Type B pancreatic cell (in vitro differentiated cells): ENCODE results near the gene CC2D2A. TPM values are rescaled to one million over a fixed set of nuclear protein-coding genes. Genes with fewer than 3 reads are reported as not detected.

ENCODE experiments used
- DNase-seq: peaks from one replicate; pipeline ENCODE4 v3.0.0; 2021; ENCODE audit warnings: mixed read lengths; ENCODE audit not compliant: unreplicated experiment; ENCODE audit errors: extremely low spot score
- H3K27ac Mint-ChIP-seq: 2 replicates; pipeline ENCODE4 v1.8.0; 2021; ENCODE audit warnings: mild to moderate bottlenecking, mixed read lengths
- H3K27me3 Mint-ChIP-seq: 2 replicates; pipeline ENCODE4 v1.8.0; 2021; ENCODE audit warnings: mixed read lengths
- H3K36me3 Mint-ChIP-seq: 2 replicates; pipeline ENCODE4 v1.8.0; 2021; ENCODE audit warnings: mixed read lengths
- H3K4me1 Mint-ChIP-seq: one replicate; pipeline ENCODE4 v1.8.0; 2021; ENCODE audit warnings: mixed read lengths; ENCODE audit not compliant: unreplicated experiment
- H3K4me3 Mint-ChIP-seq: 2 replicates; pipeline ENCODE4 v1.8.0; 2021; ENCODE audit warnings: mild to moderate bottlenecking, mixed read lengths
- H3K9me3 Mint-ChIP-seq: 2 replicates; pipeline ENCODE4 v1.8.0; 2021; ENCODE audit warnings: mixed read lengths
- total RNA-seq: library from RNA; stranded (reverse); gene quantifications from 2 replicates; pipeline ENCODE4 v1.2.1, GENCODE V29; 2021; ENCODE audit warnings: low replicate concordance
- TF ChIP-seq, protein P1 (sequence below): fragments of 200-600 bp; sonication (generic); conservative IDR thresholded peaks from 2 replicates; pipeline ENCODE4 v1.5.0; 2021; ENCODE audit warnings: antibody characterized with exemption, mild to moderate bottlenecking

The CC2D2A gene
- total RNA-seq, 1 donor from 2014 or later = 27.8 TPM

DNA sequence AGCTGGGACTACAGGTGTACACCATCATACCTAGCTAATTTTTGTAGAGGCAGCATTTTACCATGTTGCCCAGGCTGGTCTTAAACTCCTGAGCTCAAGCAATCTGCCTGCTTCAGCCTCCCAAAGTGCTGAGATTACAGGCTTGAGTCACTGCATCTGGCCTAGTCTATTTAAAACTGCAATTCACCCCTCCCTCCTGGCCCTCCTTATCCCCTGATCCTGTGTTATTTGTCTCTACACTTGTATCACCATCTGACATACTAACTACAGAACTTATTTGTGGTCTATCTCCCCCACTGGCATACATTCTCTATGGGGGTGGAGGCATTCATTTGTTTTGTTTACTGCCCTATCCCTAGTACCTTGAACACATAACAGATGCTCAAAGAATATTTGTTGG, 23.7 kb downstream of the CC2D2A start:
- H3K4me1 Mint-ChIP-seq = peaks cover 13% of the 10 kb centered on the region
- TF ChIP-seq, protein P1, sequence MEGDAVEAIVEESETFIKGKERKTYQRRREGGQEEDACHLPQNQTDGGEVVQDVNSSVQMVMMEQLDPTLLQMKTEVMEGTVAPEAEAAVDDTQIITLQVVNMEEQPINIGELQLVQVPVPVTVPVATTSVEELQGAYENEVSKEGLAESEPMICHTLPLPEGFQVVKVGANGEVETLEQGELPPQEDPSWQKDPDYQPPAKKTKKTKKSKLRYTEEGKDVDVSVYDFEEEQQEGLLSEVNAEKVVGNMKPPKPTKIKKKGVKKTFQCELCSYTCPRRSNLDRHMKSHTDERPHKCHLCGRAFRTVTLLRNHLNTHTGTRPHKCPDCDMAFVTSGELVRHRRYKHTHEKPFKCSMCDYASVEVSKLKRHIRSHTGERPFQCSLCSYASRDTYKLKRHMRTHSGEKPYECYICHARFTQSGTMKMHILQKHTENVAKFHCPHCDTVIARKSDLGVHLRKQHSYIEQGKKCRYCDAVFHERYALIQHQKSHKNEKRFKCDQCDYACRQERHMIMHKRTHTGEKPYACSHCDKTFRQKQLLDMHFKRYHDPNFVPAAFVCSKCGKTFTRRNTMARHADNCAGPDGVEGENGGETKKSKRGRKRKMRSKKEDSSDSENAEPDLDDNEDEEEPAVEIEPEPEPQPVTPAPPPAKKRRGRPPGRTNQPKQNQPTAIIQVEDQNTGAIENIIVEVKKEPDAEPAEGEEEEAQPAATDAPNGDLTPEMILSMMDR = no peak
- H3K27ac Mint-ChIP-seq = no peak overlapping the region
- peaks cover 15% of the 10 kb centered on the region for H3K9me3 Mint-ChIP-seq
- DNase-seq = no peak
- peaks cover 39% of the 10 kb centered on the region for H3K36me3 Mint-ChIP-seq
- H3K4me3 Mint-ChIP-seq = no peak overlapping the region
- H3K27me3 Mint-ChIP-seq = no peaks in the 10 kb centered on the region

DNA sequence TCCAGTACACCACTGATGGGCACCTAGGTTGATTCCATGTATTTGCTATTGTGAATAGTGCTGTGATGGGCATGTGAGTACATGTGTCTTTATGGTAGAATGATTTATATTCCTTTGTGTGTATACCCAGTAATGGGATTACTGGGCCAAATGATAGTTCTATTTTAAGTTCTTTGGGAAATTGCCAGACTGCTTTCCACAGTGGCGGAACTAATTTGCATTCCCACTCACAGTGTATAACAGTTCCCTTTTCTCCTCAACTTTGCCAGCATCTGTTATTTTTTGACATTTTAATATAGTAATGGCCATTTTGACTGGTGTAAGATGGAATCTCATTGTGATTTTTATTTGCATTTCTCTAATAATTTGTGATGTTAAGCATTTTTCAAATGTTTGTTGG, 25.9 kb downstream of the CC2D2A start:
- DNase-seq = no peak
- Mint-ChIP-seq H3K4me1 (peaks cover 12% of the 10 kb centered on the region), H3K36me3 (peaks cover 20% of the 10 kb centered on the region), H3K27me3 (no peaks in the 10 kb centered on the region), H3K4me3 (no peak overlapping the region), H3K27ac (no peak overlapping the region), H3K9me3 (peaks cover 6% of the 10 kb centered on the region)
- TF ChIP-seq, protein P1 = no peak

DNA sequence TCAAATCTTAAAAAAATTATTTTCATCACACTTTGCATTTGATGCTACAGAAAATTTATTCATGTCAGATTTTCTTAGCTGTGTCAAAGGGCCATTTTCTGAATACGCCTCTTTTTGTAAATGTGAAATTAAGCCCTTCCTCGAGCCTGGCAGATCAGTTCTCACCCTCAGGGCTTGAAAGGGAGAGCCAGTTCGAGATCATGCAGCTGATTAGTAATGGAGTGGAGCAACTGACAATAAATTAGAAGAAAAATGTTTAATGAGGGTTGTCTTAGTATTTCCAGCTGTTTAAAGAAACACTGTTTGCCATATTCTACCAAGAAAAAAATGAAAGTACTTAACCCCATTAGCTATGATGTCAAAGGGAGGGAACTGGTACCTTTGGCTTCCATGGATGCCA, 28.7 kb downstream of the CC2D2A start:
- TF ChIP-seq, protein P1 = no peak
- Mint-ChIP-seq H3K4me1 (peaks cover 12% of the 10 kb centered on the region), H3K36me3 (peaks cover 10% of the 10 kb centered on the region), H3K4me3 (no peak overlapping the region), H3K9me3 (no peaks in the 10 kb centered on the region), H3K27ac (no peak overlapping the region), H3K27me3 (no peaks in the 10 kb centered on the region)
- no peak for DNase-seq

DNA sequence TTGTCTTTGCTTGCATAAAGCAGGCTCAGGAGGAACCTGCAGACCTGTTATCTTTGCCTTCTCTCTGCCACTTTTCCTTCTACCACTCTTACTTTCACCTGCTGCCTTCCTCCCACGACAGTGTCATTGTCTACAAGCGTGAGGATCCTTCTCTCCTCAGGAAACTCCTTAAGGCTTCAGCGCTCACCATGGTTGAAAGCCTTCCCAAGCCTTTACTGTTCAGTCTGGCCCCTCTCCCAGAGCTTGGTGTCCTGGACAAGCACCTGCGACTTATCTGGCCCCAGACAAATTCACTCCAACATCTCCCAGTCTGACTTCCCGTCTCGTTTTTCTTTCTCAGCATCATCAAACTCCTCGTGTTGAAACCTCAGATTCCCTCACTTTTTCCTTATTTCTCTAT, 31.0 kb downstream of the CC2D2A start:
- Mint-ChIP-seq H3K27ac (no peak overlapping the region), H3K9me3 (no peaks in the 10 kb centered on the region), H3K4me3 (no peak overlapping the region), H3K36me3 (peaks cover 14% of the 10 kb centered on the region), H3K27me3 (no peaks in the 10 kb centered on the region), H3K4me1 (peaks cover 12% of the 10 kb centered on the region)
- no peak for DNase-seq
- TF ChIP-seq, protein P1 = no peak

DNA sequence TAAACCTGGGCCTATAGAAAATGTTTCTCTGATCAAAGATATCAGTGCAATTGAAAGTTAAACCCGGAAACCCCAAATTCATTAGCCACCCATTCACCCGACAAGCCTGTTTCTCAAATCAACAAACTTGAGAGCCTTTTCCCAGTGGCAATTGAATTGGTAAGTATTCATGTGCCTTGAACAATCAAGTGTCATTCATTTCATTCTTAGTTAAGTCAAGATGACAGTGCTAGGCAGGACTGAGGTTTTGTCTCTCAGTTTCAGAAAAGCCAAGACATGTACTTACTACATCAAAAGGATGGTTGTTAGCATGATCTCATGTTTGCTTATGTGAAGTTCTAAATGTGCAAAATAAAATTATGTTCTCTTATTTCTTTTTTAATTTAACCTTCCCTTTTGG, 32.3 kb downstream of the CC2D2A start:
- H3K36me3 Mint-ChIP-seq = peaks cover 10% of the 10 kb centered on the region
- H3K4me3 Mint-ChIP-seq = no peak overlapping the region
- no peak for DNase-seq
- no peaks in the 10 kb centered on the region for H3K9me3 Mint-ChIP-seq
- peaks cover 12% of the 10 kb centered on the region for H3K4me1 Mint-ChIP-seq
- TF ChIP-seq, protein P1 = no peak
- no peak overlapping the region for H3K27ac Mint-ChIP-seq
- H3K27me3 Mint-ChIP-seq = no peaks in the 10 kb centered on the region

DNA sequence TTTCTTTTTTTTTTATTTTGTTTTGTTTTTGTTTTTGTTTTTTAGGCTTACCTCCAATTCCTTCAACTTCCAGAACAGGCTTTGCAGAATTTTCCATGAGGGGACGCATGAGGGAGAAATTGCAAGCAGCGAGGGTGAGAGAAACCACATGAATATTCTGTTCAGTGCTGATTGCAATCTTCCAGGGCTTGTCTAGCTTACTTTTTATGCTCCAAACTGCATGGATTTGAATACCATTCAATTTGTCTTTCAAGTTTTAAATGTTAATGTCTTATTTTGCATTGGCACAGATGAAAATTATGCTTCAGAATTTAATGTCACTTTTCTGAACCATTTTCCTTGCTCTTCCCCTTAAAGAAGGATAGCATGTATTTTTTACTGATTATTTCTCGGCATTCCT, 32.7 kb downstream of the CC2D2A start:
- no peak for DNase-seq
- H3K9me3 Mint-ChIP-seq = no peaks in the 10 kb centered on the region
- H3K4me3 Mint-ChIP-seq = no peak overlapping the region
- H3K27me3 Mint-ChIP-seq = no peaks in the 10 kb centered on the region
- H3K4me1 Mint-ChIP-seq = peaks cover 12% of the 10 kb centered on the region
- no peak overlapping the region for H3K27ac Mint-ChIP-seq
- TF ChIP-seq, protein P1 = no peak
- peaks cover 14% of the 10 kb centered on the region for H3K36me3 Mint-ChIP-seq
